Measurements from ENCODE around the gene GRIK4.

GRIK4 gene

DNA sequence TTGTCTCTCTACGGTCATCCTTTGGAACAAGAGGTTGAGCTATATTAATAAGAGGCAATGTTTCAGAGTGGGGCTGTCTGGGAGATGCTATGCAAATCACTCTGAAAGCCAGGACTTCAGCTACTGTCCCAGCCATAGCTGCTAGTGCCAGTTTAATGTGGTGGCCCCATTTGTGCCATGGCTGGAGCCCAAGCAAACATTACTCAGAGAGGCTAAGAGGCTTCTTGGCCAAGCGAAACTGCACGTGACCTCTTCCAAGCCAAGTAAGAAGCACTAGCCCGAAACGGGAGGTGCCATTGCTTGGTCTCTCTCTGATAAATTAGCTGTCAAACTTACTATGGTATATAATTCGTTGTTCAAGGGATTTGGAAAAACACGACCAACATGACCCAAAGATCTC lies 462.0 kb downstream of the GRIK4 start:
- Histone ChIP-seq H3K79me2 (ENCODE audit: insufficient read depth, low read length) (no peaks in the 10 kb centered on the region), H3K4me2 (ENCODE audit: low read depth, low read length, poor library complexity, severe bottlenecking) (no peak overlapping the region), H4K20me1 (ENCODE audit: insufficient read depth, low read length, poor library complexity, severe bottlenecking) (no peaks in the 10 kb centered on the region), H3K4me3 (ENCODE audit: low read length, poor library complexity, severe bottlenecking) (no peak overlapping the region), H3K4me1 (ENCODE audit: insufficient read depth, low read length, poor library complexity, severe bottlenecking) (no peaks in the 10 kb centered on the region), H3K9me2 (replicated peaks; ENCODE audit: low read depth, low read length) (no peaks in the 10 kb centered on the region), H3K9me3 (ENCODE audit: insufficient read depth, low read depth, low read length) (no peaks in the 10 kb centered on the region), H3K9ac (ENCODE audit: low read depth, low read length, poor library complexity, severe bottlenecking) (no peak overlapping the region), H3K36me3 (ENCODE audit: insufficient read depth, low read length) (no peaks in the 10 kb centered on the region), H3F3A (ENCODE audit: low read depth) (no peaks in the 10 kb centered on the region), H3K27me3 (ENCODE audit: insufficient read depth, low read length, poor library complexity, severe bottlenecking) (no peaks in the 10 kb centered on the region), H2AFZ (ENCODE audit: low read length) (no peak overlapping the region)
- TF ChIP-seq CTCF (conservative IDR thresholded peaks at IDR 0.05; ENCODE audit: low read length), result no peak
- no peak for TF ChIP-seq EZH2phosphoT487 (IDR thresholded peaks at IDR 0.05; ENCODE audit: borderline replicate concordance)

- H3K27me3 ChIP-seq (ENCODE audit: insufficient read depth, low read length, poor library complexity, severe bottlenecking), result no peaks in the 10 kb centered on the region
- no peaks in the 10 kb centered on the region for H3K9me3 ChIP-seq (ENCODE audit: insufficient read depth, low read depth, low read length)
- no peaks in the 10 kb centered on the region for H3K79me2 ChIP-seq (ENCODE audit: insufficient read depth, low read length)
- TF ChIP-seq EZH2phosphoT487 (IDR thresholded peaks at IDR 0.05; ENCODE audit: borderline replicate concordance), result no peak
- no peak for TF ChIP-seq CTCF (conservative IDR thresholded peaks at IDR 0.05; ENCODE audit: low read length)
- H3K4me2 ChIP-seq (ENCODE audit: low read depth, low read length, poor library complexity, severe bottlenecking), result no peak overlapping the region
- H3K4me3 ChIP-seq (ENCODE audit: low read length, poor library complexity, severe bottlenecking), result no peak overlapping the region
- no peaks in the 10 kb centered on the region for H3K4me1 ChIP-seq (ENCODE audit: insufficient read depth, low read length, poor library complexity, severe bottlenecking)
- H3K36me3 ChIP-seq (ENCODE audit: insufficient read depth, low read length), result no peaks in the 10 kb centered on the region
- H3F3A ChIP-seq (ENCODE audit: low read depth), result no peaks in the 10 kb centered on the region
- H3K9ac ChIP-seq (ENCODE audit: low read depth, low read length, poor library complexity, severe bottlenecking), result no peak overlapping the region
- H2AFZ ChIP-seq (ENCODE audit: low read length), result no peak overlapping the region
- H3K9me2 ChIP-seq (replicated peaks; ENCODE audit: low read depth, low read length), result no peaks in the 10 kb centered on the region
- H4K20me1 ChIP-seq (ENCODE audit: insufficient read depth, low read length, poor library complexity, severe bottlenecking), result no peaks in the 10 kb centered on the region
Observed at GRCh38 chr11:120974466-120974865, 462.9 kb downstream of the GRIK4 start.

DNA sequence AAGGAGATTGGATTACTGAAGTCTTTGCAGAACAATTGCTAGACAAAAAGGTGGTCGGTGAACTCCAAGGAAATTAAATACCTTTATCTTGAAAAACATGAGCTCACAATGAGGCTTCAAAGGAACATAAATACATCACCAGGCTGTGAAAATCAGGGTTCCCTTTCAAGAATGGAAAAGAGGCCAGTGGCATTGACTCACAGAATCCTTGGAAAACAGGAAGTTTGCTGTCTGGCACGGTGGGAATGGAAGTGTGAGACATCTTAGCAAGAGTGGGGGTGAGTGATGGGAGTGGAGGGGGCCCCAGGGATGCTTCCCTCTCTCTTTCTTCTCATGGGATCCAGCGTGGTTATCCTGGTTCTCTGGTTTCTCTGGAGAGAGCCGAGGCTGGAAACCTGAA lies 463.4 kb downstream of the GRIK4 start:
- Histone ChIP-seq H3K4me1 (ENCODE audit: insufficient read depth, low read length, poor library complexity, severe bottlenecking) (no peaks in the 10 kb centered on the region), H4K20me1 (ENCODE audit: insufficient read depth, low read length, poor library complexity, severe bottlenecking) (no peaks in the 10 kb centered on the region), H3K4me2 (ENCODE audit: low read depth, low read length, poor library complexity, severe bottlenecking) (no peak overlapping the region), H2AFZ (ENCODE audit: low read length) (no peak overlapping the region), H3K9me2 (replicated peaks; ENCODE audit: low read depth, low read length) (no peaks in the 10 kb centered on the region), H3K27me3 (ENCODE audit: insufficient read depth, low read length, poor library complexity, severe bottlenecking) (no peaks in the 10 kb centered on the region), H3K9ac (ENCODE audit: low read depth, low read length, poor library complexity, severe bottlenecking) (no peak overlapping the region), H3K36me3 (ENCODE audit: insufficient read depth, low read length) (no peaks in the 10 kb centered on the region), H3F3A (ENCODE audit: low read depth) (no peaks in the 10 kb centered on the region), H3K4me3 (ENCODE audit: low read length, poor library complexity, severe bottlenecking) (no peak overlapping the region), H3K79me2 (ENCODE audit: insufficient read depth, low read length) (no peaks in the 10 kb centered on the region), H3K9me3 (ENCODE audit: insufficient read depth, low read depth, low read length) (no peaks in the 10 kb centered on the region)
- no peak for TF ChIP-seq CTCF (conservative IDR thresholded peaks at IDR 0.05; ENCODE audit: low read length)
- TF ChIP-seq EZH2phosphoT487 (IDR thresholded peaks at IDR 0.05; ENCODE audit: borderline replicate concordance), result no peak
